ENCODE measurements around the gene RPL32.

- no peak for TF ChIP-seq CTCF (conservative IDR thresholded peaks at IDR 0.05 in 1 of 2, IDR thresholded peaks at IDR 0.05 in 1 of 2; ENCODE audit: low read depth in 1 of 2, low read length in 2 of 2)
- no peak for TF ChIP-seq EZH2 (IDR thresholded peaks at IDR 0.05; ENCODE audit: low read length, missing control alignments)
Observed at GRCh38 chr3:12840591-12841148, 695 bp downstream of the RPL32 start.

Data from fibroblast of lung (primary cell).